DMS53 (cell line): Measurements from ENCODE around the gene KRTAP10-4.

Experiments
- DNase-seq: peaks from one replicate; lab custom pipeline; 2025; lab: John Stamatoyannopoulos, UW

KRTAP10-4 gene

DNA sequence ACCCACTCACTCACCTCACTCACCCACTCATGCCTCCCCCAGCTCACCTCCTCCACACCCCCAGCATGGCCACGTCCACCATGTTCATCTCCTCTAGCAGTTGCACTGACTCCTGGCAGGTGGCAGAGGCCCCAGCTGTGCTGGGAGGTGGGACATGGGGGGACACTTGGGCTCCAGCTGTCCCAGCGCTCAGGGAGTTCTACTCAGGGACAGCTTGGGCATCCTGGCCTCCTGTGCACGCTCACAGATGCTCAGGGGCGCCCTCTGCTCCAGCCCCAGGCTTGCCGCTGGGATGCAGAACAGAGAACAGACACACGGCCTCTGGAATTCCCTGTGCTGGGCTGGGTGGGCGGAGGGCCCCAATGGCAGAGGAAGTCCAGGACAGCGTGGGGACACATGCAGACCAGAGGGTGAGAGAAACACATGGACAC lies 43.6 kb downstream of the KRTAP10-4 start:
- no peak for DNase-seq

GRCh38 chr21:44618504-44618903 lies 45.0 kb downstream of the KRTAP10-4 start:
- DNase-seq = peak; percentile 39

DNA sequence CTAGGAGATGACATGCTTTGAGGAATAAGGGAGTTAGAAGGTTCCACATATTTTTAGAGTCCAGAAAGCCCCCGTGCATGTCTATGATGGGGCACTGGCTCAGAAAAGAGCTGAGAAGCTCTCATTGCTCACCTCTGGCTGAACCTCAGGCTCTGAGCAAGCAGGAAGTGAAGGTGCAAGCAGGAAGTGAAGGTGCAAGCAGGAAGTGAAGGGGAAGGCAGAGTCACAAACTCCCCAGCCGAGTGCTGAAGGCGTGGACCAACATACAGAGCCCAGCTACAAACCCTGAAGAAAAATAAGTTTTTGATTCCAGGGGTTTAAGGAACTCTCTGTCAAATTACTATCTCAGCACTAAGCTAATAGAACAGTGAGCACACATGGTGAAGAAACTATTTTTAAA lies 45.4 kb downstream of the KRTAP10-4 start:
- peak; percentile 11 for DNase-seq

GRCh38 chr21:44619886-44620285 lies 46.4 kb downstream of the KRTAP10-4 start:
- no peak for DNase-seq

DNA sequence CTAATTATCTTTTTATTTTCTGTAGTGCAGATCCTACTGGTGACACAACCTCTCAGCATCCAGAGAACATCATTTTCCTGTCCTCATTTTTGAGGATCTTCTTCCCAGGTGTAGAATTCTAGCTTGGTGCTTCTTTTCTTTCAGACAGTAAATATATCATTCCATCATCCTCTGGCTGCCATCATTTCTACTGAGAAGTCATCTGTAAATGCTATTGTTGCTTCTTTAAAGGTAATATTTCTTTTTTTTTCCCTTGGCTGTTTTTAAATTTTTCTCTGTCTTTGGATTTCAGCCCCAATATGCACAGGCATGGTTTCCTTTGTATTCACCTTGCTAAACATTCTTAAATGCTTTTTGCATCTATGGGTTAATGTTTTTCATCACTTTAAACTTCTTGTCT lies 50.0 kb downstream of the KRTAP10-4 start:
- DNase-seq = no peak
